Measurements from ENCODE around the gene SRGAP1. TPM values are rescaled to one million over a fixed set of nuclear protein-coding genes. Genes with fewer than 3 reads are reported as not detected.

Gene SRGAP1
- total and polyA plus RNA-seq, 7 donors = 0.23 to 5.1 (median 1.5) TPM

DNA sequence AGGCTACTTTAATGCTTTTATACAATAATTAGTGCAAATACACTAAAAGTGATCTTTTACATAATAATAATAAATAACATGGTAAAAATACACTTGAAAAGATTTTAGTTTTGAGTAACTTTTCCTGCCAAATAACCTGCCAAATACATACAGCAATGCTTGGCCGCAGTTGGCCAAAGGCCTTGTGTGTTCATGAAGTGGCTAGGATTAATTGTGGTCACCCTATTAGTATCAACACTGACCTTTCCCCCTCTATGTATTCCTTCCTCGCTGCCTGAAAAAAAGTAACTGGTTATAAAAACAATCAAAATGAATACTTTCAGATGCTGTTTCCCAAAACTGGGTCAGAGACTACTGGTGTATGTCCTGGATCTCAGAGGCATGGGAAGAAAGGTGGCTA is 343.3 kb downstream of the SRGAP1 start:
- DNase-seq (no peak), ATAC-seq (no peak)
- intact Hi-C loops (cut with DNase I) = no loop called here
- no peak for TF ChIP-seq CTCF (IDR thresholded peaks at IDR 0.05)
- H3K27ac ChIP-seq = no peak overlapping the region
- 79 to 91% (median 82%) methylated on average over 2 of the region's 2 CpGs for WGBS, 3 donors
- no peaks in the 10 kb centered on the region for H3K36me3 ChIP-seq (ENCODE audit: insufficient read depth in 1 of 2, low read depth in 1 of 2)
- no peaks in the 10 kb centered on the region for H3K27me3 ChIP-seq (ENCODE audit: insufficient read depth in 3 of 3, low read length in 2 of 3)
- H3K4me3 ChIP-seq = no peak overlapping the region
- H3K9me3 ChIP-seq = no peaks in the 10 kb centered on the region
- H3K4me1 ChIP-seq = no peaks in the 10 kb centered on the region

- no peak for TF ChIP-seq CTCF (IDR thresholded peaks at IDR 0.05)
- no peak overlapping the region for H3K27ac ChIP-seq
- DNase-seq (no peak), ATAC-seq (no peak)
- no peaks in the 10 kb centered on the region for H3K27me3 ChIP-seq (ENCODE audit: insufficient read depth in 3 of 3, low read length in 2 of 3)
- 92 to 98% (median 95%) methylated on average over 1 of the region's 1 CpG for WGBS, 3 donors
- H3K9me3 ChIP-seq = no peaks in the 10 kb centered on the region
- peaks cover 2 to 15% of the 10 kb centered on the region in 2 donors for H3K36me3 ChIP-seq (ENCODE audit: insufficient read depth in 1 of 2, low read depth in 1 of 2)
- intact Hi-C loops (cut with DNase I) = no loop called here
- H3K4me1 ChIP-seq = no peaks in the 10 kb centered on the region
- no peak overlapping the region for H3K4me3 ChIP-seq
These were observed 345.0 kb downstream of the SRGAP1 start for GRCh38 chr12:64189530-64189929.

DNA sequence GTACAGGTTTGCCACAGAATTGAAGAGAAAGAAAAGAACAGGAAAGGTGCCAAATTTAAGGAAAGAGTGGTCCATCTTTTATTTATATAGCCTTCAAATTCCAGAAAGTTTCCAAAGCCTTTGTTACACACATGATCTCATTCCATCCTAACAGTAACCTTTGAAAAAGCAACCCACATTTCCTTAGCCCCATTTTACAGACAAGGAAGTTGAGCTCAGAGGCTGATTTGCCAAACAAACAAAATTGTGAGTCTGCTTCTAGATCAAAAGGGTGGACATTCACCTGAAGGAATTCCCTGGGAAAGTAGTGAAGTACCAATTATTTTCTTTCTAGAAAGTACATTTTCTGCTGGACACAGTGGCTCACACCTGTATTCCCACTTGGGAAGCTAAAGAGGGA is 345.6 kb downstream of the SRGAP1 start:
- Histone ChIP-seq H3K9me3 (no peaks in the 10 kb centered on the region), H3K27ac (no peak overlapping the region), H3K4me3 (no peak overlapping the region), H3K27me3 (ENCODE audit: insufficient read depth in 3 of 3, low read length in 2 of 3) (no peaks in the 10 kb centered on the region), H3K36me3 (ENCODE audit: insufficient read depth in 1 of 2, low read depth in 1 of 2) (peaks cover 2 to 20% of the 10 kb centered on the region in 2 donors), H3K4me1 (no peaks in the 10 kb centered on the region)
- TF ChIP-seq CTCF (IDR thresholded peaks at IDR 0.05) = no peak
- DNase-seq (no peak), ATAC-seq (no peak)
- intact Hi-C loops (cut with DNase I) = no loop called here

DNA sequence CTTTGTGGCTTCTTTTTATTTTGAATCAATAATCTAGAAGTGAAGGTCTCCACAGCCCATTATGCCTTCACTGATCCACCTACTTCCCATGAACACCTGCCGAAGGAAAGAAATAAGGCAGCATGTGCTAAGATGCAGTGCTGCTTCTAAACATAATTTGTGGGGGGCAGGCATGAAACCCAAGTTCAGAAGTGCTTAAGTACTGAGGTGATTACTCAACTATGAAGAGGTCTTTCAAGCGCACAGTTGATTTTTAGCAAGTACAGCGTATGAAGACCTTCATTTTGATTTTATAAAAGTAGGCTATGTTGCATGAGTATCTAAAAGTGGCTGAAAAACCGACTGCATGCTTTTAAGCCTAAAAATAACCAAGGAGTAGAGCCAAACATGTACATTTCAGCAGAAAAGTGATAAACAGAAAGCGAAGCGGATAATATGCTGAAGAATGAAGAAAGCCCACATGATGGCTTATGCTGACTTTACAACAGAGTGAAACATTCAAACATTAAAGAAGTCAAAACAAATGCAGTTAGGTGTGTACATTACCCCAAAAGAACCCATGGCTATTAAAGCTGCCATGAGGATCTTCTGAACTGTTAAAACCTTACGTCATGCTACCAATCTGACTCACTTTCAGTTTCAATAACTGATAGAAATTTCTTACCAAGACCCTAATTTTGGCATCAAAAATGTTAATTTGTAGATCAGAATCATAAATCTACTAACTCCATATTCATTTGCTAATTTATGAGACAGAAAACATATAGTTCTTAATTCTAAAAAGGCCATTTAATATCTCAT is 348.3 kb downstream of the SRGAP1 start:
- no peak for ATAC-seq
- no peak for TF ChIP-seq CTCF (IDR thresholded peaks at IDR 0.05)
- DNase-seq = no peak
- Histone ChIP-seq H3K4me1 (no peaks in the 10 kb centered on the region), H3K36me3 (ENCODE audit: insufficient read depth in 1 of 2, low read depth in 1 of 2) (peaks cover 2 to 21% of the 10 kb centered on the region in 2 donors), H3K27me3 (ENCODE audit: insufficient read depth in 3 of 3, low read length in 2 of 3) (no peaks in the 10 kb centered on the region), H3K4me3 (no peak overlapping the region), H3K27ac (no peak overlapping the region), H3K9me3 (no peaks in the 10 kb centered on the region)
- intact Hi-C loops (cut with DNase I) = no loop called here
- 88 to 92% (median 89%) methylated on average over 7 of the region's 7 CpGs for WGBS, 3 donors

DNA sequence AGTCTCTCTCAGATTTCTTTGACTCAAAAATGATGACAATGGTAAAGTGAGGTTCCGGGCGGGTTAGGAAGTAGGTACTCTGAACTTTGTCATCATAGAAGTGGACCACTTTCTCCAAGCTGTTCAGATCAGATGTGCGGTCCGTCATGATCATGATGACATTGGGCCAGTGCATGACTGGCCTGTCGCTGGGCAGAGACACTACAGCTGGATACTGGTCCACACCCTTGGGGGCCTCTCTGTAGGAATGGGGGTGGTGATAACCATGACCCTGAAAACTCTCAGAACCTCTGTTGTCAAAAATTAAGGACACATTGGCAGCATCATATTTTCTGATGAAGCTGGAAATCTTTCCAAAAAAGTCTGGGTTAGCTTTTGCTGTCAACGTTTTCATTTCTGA is 349.4 kb downstream of the SRGAP1 start:
- intact Hi-C loops (cut with DNase I) = no loop called here
- no peaks in the 10 kb centered on the region for H3K27me3 ChIP-seq (ENCODE audit: insufficient read depth in 3 of 3, low read length in 2 of 3)
- H3K4me1 ChIP-seq = no peaks in the 10 kb centered on the region
- DNase-seq (no peak), ATAC-seq (no peak)
- no peak overlapping the region for H3K27ac ChIP-seq
- no peaks in the 10 kb centered on the region for H3K9me3 ChIP-seq
- TF ChIP-seq CTCF (IDR thresholded peaks at IDR 0.05) = no peak
- WGBS, 3 donors = 88 to 94% (median 89%) methylated on average over 6 of the region's 6 CpGs
- no peak overlapping the region for H3K4me3 ChIP-seq
- H3K36me3 ChIP-seq (ENCODE audit: insufficient read depth in 1 of 2, low read depth in 1 of 2) = peaks cover 2 to 21% of the 10 kb centered on the region in 2 donors
